ENCODE measurements around the gene OBSCN.

The OBSCN gene

GRCh38 chr1:228289239-228289849, 81.5 kb downstream of the OBSCN start:
- Histone ChIP-seq H3K9me2 (replicated peaks; ENCODE audit: low read depth, low read length) (no peaks in the 10 kb centered on the region), H3F3A (ENCODE audit: low read depth) (no peaks in the 10 kb centered on the region), H3K9me3 (ENCODE audit: insufficient read depth, low read depth, low read length) (no peaks in the 10 kb centered on the region), H3K27me3 (ENCODE audit: insufficient read depth, low read length, poor library complexity, severe bottlenecking) (no peaks in the 10 kb centered on the region), H3K9ac (ENCODE audit: low read depth, low read length, poor library complexity, severe bottlenecking) (no peak overlapping the region), H3K4me2 (ENCODE audit: low read depth, low read length, poor library complexity, severe bottlenecking) (no peak overlapping the region), H3K4me1 (ENCODE audit: insufficient read depth, low read length, poor library complexity, severe bottlenecking) (no peaks in the 10 kb centered on the region), H4K20me1 (ENCODE audit: insufficient read depth, low read length, poor library complexity, severe bottlenecking) (no peaks in the 10 kb centered on the region), H3K36me3 (ENCODE audit: insufficient read depth, low read length) (no peaks in the 10 kb centered on the region), H2AFZ (ENCODE audit: low read length) (no peak overlapping the region), H3K79me2 (ENCODE audit: insufficient read depth, low read length) (no peaks in the 10 kb centered on the region), H3K4me3 (ENCODE audit: low read length, poor library complexity, severe bottlenecking) (no peak overlapping the region)
- TF ChIP-seq EZH2phosphoT487 (IDR thresholded peaks at IDR 0.05; ENCODE audit: borderline replicate concordance) = no peak
- no peak for TF ChIP-seq CTCF (conservative IDR thresholded peaks at IDR 0.05; ENCODE audit: low read length)

DNA sequence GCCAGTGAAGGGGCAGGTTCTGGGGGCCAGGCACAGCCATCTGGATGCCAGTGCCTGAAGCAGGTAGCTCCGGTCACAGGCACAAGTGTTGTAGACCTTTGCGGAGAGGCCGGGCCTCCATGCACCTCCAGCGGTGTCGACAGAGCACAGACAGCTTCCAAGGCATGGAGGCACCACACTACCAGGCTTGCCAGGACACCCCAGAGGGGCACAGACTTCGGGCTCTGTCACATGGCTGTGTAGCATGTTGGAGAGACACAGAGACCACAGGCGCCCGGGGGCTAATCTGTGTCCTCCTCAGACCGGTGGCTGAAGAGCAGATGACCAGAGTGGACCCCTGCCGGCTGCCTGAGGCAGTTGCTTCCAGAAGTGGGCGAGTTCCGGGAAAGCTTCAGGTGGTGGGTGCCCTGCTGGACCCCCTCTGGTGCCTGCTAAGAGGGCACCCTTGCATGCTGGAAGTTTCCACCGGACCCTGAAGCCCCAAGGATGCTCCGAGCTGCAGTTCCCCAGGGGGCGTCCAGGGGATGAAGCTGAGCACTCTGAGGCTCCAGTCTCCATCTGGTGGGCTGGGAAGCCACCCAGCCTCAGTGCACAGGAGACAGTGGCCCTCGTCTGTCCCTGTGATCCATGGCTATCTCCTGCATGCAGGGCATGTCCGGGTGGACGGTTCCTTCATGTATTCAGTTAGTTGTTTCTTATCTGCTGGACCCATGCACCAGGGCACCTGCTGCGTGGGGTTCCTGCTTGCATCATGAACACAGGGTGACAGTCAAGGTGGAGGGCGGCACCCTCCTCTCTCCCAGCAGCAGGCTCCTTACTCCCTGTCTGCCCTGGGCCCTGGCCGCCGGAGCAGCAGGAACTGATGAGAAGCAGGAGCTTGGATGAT, 82.4 kb downstream of the OBSCN start:
- Histone ChIP-seq H3K9me3 (ENCODE audit: insufficient read depth, low read depth, low read length) (no peaks in the 10 kb centered on the region), H3K27me3 (ENCODE audit: insufficient read depth, low read length, poor library complexity, severe bottlenecking) (no peaks in the 10 kb centered on the region), H3K4me3 (ENCODE audit: low read length, poor library complexity, severe bottlenecking) (no peak overlapping the region), H3F3A (ENCODE audit: low read depth) (no peaks in the 10 kb centered on the region), H3K79me2 (ENCODE audit: insufficient read depth, low read length) (no peaks in the 10 kb centered on the region), H3K4me2 (ENCODE audit: low read depth, low read length, poor library complexity, severe bottlenecking) (no peak overlapping the region), H2AFZ (ENCODE audit: low read length) (no peak overlapping the region), H4K20me1 (ENCODE audit: insufficient read depth, low read length, poor library complexity, severe bottlenecking) (no peaks in the 10 kb centered on the region), H3K9ac (ENCODE audit: low read depth, low read length, poor library complexity, severe bottlenecking) (no peak overlapping the region), H3K9me2 (replicated peaks; ENCODE audit: low read depth, low read length) (no peaks in the 10 kb centered on the region), H3K36me3 (ENCODE audit: insufficient read depth, low read length) (no peaks in the 10 kb centered on the region), H3K4me1 (ENCODE audit: insufficient read depth, low read length, poor library complexity, severe bottlenecking) (no peaks in the 10 kb centered on the region)
- no peak for TF ChIP-seq CTCF (conservative IDR thresholded peaks at IDR 0.05; ENCODE audit: low read length)

- Histone ChIP-seq H2AFZ (ENCODE audit: low read length) (no peak overlapping the region), H3K9ac (ENCODE audit: low read depth, low read length, poor library complexity, severe bottlenecking) (no peak overlapping the region)
Measured at GRCh38 chr1:228291906-228292608, 84.2 kb downstream of the OBSCN start.

More at GRCh38 chr1:228291906-228292608, 84.2 kb downstream of the OBSCN start:
- Histone ChIP-seq H3K27me3 (ENCODE audit: insufficient read depth, low read length, poor library complexity, severe bottlenecking) (no peaks in the 10 kb centered on the region), H3K4me2 (ENCODE audit: low read depth, low read length, poor library complexity, severe bottlenecking) (no peak overlapping the region), H3K79me2 (ENCODE audit: insufficient read depth, low read length) (no peaks in the 10 kb centered on the region), H3K36me3 (ENCODE audit: insufficient read depth, low read length) (no peaks in the 10 kb centered on the region), H3F3A (ENCODE audit: low read depth) (no peaks in the 10 kb centered on the region), H3K9me3 (ENCODE audit: insufficient read depth, low read depth, low read length) (no peaks in the 10 kb centered on the region), H4K20me1 (ENCODE audit: insufficient read depth, low read length, poor library complexity, severe bottlenecking) (no peaks in the 10 kb centered on the region), H3K9me2 (replicated peaks; ENCODE audit: low read depth, low read length) (no peaks in the 10 kb centered on the region), H3K4me3 (ENCODE audit: low read length, poor library complexity, severe bottlenecking) (no peak overlapping the region), H3K4me1 (ENCODE audit: insufficient read depth, low read length, poor library complexity, severe bottlenecking) (no peaks in the 10 kb centered on the region)
- TF ChIP-seq CTCF (conservative IDR thresholded peaks at IDR 0.05; ENCODE audit: low read length) (no peak), EZH2phosphoT487 (IDR thresholded peaks at IDR 0.05; ENCODE audit: borderline replicate concordance) (no peak)
